ENCODE results near the gene GLUL.
"Not testable (repeated sequence)": the region's sequence is repeated elsewhere in the genome, so short reads cannot be mapped to it uniquely, and the experiment has no call there.

The GLUL gene

DNA sequence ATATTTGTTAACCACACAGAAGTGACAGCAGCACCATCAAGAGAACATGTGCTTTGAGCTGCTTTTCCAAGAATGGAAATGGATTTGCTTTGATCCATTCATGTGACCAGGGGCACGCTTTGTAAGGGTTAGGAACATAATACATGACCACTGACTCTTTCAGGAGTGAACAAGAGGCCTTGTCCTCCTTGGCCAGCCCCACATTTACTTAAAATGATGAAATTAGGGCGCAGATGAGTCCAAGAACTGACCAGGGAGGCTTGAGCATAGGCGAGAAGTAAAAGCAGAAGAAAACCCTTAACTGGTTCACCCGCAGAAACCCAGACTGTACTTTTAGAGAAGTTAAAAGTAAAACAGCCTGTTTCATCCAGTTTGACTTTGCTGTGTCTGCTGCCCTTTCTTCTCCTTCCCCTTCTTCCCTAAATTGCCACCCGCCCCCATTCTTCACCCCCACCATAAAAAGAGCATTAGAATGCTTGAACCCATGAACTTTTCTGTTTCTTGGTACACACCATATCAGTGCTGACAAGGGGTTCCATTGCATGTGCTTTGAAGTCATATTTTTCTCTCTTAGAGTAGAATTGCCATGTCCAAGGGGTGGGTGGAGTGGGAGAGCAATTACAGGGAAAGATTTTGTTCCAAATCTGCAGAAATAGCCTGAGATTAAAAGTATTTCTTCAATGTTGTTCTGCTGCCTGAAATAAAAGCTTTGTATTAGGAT, 2.6 kb upstream of the GLUL start:
- no peak for DNase-seq (ENCODE audit: low read depth in 2 of 2)

- no peak for DNase-seq (ENCODE audit: low read depth in 2 of 2)
Observed at GRCh38 chr1:182392050-182393028, 749 bp upstream of the GLUL start.

- no peak for DNase-seq (ENCODE audit: low read depth in 2 of 2)
Observed at GRCh38 chr1:182391028-182391361, 595 bp downstream of the GLUL start.

GRCh38 chr1:182389619-182390047, 2.0 kb downstream of the GLUL start:
- DNase-seq (ENCODE audit: low read depth in 2 of 2), result no peak

GRCh38 chr1:182388392-182389134, 3.0 kb downstream of the GLUL start:
- DNase-seq (ENCODE audit: low read depth in 2 of 2), result no peak

GRCh38 chr1:182387566-182387965, 4.0 kb downstream of the GLUL start:
- no peak for DNase-seq (ENCODE audit: low read depth in 2 of 2)

GRCh38 chr1:182386980-182387379, 4.6 kb downstream of the GLUL start:
- DNase-seq (ENCODE audit: low read depth in 2 of 2), result no peak

GRCh38 chr1:182385885-182386853, 5.4 kb downstream of the GLUL start:
- no peak for DNase-seq (ENCODE audit: low read depth in 2 of 2)

DNA sequence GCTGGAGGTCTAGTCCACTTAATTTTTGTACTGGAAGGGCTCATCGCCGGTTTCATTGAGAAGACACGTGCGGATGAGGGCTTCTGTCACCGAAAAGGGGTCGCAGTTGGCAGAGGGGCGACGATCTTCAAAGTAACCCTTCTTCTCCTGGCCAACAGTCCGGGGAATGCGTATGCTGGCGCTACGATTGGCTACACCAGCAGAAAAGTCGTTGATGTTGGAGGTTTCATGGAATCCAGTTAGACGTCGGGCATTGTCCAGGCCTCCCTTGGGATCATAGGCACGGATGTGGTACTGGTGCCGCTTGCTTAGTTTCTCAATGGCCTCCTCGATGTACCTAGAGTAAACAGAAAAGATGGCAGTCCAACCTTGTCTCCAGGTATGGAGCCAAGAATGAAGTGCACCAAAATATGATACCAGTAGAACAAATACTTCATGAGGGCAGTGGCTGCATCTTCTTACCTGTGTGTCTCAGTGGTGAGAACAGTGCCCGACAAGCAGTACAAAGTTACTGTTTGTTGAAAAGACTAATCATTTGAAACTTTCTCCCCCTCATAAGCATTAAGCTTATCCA, 7.1 kb downstream of the GLUL start:
- no peak for DNase-seq (ENCODE audit: low read depth in 2 of 2)

DNA sequence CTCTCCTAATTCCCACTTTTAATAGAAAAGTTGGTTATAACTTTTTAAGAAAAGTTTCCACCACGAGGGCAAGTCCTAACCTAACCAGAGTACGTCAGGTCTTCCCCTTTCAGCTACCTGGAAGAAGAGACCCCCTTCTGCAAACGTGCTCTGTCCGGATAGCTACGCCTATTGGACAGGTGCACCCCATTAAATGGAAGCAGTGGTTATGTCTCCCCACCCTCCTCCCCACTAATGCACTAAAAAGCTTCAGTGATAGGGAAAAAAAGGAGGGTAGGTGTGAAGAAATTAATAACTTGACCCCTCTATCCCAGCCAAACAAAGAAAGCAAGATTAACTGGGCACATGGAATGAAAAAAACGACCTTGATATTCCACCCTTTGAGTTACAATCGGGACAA, 7.7 kb downstream of the GLUL start:
- no peak for DNase-seq (ENCODE audit: low read depth in 2 of 2)

GRCh38 chr1:182383037-182383661, 8.4 kb downstream of the GLUL start:
- no peak for DNase-seq (ENCODE audit: low read depth in 2 of 2)

DNA sequence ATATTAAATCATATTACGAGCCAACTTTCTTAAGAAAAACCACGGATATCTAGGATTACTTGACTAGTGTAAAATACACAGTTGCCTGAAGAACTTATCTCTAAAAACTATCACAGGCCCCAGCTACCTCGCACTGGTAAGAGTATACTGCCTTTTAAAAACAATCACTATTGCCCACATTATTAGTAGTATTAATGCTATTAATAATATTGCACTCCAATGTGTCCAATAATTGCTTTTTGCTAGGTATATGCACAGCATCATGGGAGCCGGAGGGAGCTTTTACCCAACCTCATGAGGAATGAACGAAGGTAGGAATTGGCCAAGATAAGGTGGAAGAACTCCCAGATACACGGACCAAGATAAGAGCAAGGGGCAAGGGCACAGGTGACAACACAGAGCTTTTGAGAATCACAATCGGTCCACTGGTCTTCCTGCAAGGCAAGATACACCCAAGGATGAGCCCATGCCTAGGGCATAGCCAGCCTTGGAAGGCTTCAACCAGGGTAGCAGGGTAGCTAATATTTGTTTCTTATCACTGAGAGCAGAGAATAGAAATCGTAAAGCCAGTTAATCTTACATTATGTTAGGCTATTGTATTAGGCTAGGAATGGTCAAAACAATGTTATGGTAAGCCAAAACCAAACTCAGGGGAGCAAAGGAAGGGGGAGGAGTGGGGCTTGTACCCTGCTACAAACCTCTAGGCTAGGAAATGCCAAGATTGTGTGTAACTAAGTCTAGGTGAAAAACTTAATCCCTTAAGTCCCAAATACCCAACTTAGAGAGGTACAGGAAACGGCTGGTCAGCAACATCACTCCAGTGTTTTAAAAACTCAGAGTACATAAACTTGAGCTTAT, 9.4 kb downstream of the GLUL start:
- no peak for DNase-seq (ENCODE audit: low read depth in 2 of 2)

DNA sequence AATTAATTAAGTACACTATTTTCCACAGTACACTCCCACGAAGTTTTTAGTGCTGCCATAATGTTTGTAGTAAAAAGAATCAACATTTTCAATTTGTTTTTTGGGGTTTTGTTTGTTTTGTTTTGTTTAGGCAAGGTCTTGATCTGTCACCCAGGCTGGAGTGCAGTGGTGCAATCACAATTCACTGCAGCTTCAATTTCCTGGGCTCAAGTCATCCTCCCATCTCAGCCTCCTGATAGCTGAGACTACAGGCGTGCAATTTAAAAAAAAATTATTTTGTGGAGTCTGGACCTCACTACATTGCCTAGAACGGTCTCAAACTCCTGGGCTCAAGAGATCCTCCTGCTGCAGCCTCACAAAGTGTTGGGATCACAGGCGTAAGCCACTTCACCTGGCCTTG, 11.4 kb downstream of the GLUL start:
- DNase-seq (ENCODE audit: low read depth in 2 of 2), result no peak

- not testable (repeated sequence) for DNase-seq (ENCODE audit: low read depth in 2 of 2)
Observed at GRCh38 chr1:182379781-182380180, 11.8 kb downstream of the GLUL start.

GRCh38 chr1:182376936-182377574, 14.5 kb downstream of the GLUL start:
- DNase-seq (ENCODE audit: low read depth in 2 of 2), result no peak

DNA sequence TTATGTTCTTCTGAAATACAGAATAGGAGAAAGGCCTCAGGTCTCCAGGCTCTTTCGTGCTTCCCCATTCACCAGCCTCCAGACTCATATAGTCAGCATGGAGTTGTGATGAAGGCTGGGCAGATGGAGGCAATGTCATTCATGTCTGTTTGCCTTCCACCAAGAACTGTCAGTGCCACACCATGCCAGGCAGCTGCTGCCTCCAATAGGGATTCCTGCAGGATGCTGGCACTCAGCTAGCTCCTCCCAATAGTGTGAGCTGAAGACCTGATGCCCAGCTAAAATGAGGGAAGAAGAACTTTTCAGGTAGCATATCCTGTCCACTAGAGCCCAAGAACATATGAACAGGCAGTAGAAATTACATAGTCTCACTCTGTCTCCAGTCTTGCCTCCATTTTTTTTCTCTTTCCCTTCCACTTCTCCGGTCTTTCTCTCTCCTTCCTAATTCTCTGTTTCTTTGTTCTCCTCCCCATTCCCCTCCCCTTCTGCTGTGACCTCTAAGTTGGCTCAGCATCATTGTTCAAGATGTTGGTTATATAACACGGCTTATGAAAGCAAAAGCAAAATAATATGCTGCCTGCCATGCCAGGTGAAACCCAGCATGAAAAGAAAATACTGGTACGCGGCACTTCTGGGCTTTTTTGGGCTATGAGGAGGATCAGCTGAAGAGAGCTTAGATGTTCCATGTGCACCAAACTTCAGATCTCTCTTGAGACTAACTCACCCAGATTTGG, 17.3 kb downstream of the GLUL start:
- no peak for DNase-seq (ENCODE audit: low read depth in 2 of 2)

DNA sequence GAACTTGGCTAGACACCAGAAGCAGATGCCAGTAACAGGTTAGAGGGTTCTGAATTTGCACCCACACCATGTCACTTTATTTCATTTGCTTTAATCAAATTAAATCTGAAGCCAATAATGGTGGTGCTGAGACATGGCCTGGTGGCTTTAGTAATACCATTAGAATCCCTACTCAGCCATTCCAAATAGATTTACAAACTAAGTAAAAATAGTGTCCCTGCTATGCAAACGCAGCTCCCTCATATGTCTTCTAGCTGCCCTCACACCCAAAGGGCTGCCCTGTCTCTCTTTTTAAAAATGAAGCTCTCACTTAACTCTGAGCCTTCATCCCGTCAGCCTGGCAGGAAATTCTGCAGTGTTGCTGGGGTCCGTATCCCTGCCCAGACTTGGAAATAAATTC, 21.1 kb downstream of the GLUL start:
- no peak for DNase-seq (ENCODE audit: low read depth in 2 of 2)

DNA sequence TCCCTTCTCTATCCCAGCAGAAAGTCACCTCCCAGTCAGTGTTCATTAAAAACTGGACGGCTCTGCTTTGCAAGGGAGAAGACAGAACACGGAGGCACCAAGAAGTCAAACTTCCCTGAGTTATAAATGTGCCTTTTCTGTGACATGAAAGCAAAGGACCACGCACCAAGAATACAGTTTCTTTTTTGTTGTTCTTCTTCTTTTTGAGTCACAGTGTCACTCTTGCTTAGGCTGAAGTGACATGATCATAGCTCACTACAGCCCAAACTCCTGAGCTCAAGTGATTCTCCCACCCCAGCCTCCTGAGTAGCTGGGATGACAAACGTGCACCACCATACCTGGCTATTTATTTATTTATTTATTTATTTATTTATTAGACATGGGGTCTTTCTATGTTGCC, 22.7 kb downstream of the GLUL start:
- DNase-seq (ENCODE audit: low read depth in 2 of 2), result no peak

Data from stimulated activated CD8-positive, alpha-beta memory T cell treated with anti-CD3 and anti-CD28 coated beads, Interleukin-2, amount 100 ng/mL, for 48 hours (primary cell).